ENCODE data around the gene TRPM3. TPM values are rescaled to one million over a fixed set of nuclear protein-coding genes. Genes with fewer than 3 reads are reported as not detected.

Gene TRPM3
- total RNA-seq, 1 experiment from 2014 or later, result not detected

DNA sequence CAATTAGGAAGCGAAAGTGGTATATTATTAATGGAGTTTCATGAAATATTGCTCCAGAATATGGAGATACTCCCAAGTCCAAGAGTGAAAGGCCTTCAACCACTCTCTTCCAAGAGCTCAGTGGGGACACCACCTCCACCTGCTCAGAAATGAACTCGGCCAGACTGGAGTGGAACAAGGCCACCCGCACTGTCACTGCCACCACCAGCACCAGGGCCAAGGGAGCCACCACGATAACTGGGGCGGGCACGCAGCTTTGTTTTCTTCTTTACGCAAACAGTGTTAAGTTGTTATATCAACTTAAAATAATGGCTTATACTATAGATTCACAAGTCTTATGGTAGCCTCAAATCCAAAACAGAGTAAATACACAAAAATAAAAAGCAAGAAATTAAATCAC lies 204.1 kb downstream of the TRPM3 start:
- Histone ChIP-seq H3F3A (ENCODE audit: low read length, unreplicated experiment) (no peaks in the 10 kb centered on the region), H3K9ac (ENCODE audit: low read length) (no peak overlapping the region), H3K4me1 (ENCODE audit: insufficient read depth, low read length) (no peaks in the 10 kb centered on the region), H3K9me3 (ENCODE audit: low read length) (no peaks in the 10 kb centered on the region), H3K4me3 (ENCODE audit: low read length) (no peak overlapping the region), H3K9me2 (replicated peaks; ENCODE audit: low read length) (no peaks in the 10 kb centered on the region), H3K27ac (ENCODE audit: low read length) (no peak overlapping the region), H3K4me2 (ENCODE audit: low read length) (no peak overlapping the region), H3K79me2 (ENCODE audit: low read length) (no peaks in the 10 kb centered on the region), H2AFZ (ENCODE audit: low read length) (no peak overlapping the region), H4K20me1 (ENCODE audit: low read length) (no peaks in the 10 kb centered on the region), H3K27me3 (ENCODE audit: low read length) (no peaks in the 10 kb centered on the region), H3K36me3 (ENCODE audit: low read depth, low read length) (no peaks in the 10 kb centered on the region)
- intact Hi-C loops (cut with micrococcal nuclease), result no loop called here
- POLR2A ChIA-PET (ENCODE audit: unreplicated experiment), result no interaction called here
- DNase-seq, result no peak
- CTCF ChIA-PET, result no interaction called here
- TF ChIP-seq EZH2 (IDR thresholded peaks at IDR 0.05; ENCODE audit: low read length, unreplicated experiment) (no peak), EZH2phosphoT487 (IDR thresholded peaks at IDR 0.05; ENCODE audit: borderline replicate concordance, low read length) (no peak)
- TF ChIP-seq, protein P1, sequence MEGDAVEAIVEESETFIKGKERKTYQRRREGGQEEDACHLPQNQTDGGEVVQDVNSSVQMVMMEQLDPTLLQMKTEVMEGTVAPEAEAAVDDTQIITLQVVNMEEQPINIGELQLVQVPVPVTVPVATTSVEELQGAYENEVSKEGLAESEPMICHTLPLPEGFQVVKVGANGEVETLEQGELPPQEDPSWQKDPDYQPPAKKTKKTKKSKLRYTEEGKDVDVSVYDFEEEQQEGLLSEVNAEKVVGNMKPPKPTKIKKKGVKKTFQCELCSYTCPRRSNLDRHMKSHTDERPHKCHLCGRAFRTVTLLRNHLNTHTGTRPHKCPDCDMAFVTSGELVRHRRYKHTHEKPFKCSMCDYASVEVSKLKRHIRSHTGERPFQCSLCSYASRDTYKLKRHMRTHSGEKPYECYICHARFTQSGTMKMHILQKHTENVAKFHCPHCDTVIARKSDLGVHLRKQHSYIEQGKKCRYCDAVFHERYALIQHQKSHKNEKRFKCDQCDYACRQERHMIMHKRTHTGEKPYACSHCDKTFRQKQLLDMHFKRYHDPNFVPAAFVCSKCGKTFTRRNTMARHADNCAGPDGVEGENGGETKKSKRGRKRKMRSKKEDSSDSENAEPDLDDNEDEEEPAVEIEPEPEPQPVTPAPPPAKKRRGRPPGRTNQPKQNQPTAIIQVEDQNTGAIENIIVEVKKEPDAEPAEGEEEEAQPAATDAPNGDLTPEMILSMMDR (conservative IDR thresholded peaks at IDR 0.05; ENCODE audit: low read depth, low read length), result no peak
- ATAC-seq, result no peak
- BruUV-seq (replicated peaks), result no TSS peak

DNA sequence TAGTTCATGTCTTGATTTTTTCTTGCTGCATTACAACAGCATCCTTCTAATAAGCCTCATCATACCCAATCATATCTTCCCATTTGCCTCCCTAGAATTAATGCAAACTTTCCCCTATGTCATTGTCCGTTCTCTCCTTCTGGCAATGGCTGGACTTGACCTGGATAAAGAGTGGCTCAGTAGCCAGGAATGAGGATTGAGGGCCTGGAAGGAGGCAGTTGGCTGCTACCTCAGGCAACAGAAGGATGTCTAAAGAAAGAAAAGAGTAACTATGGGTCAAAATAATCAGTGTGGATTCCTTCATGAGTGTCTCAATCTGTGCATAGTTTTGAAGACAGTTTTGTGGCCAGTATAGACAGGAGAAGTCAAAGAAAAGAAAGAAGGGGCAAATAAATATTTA lies 209.6 kb downstream of the TRPM3 start:
- ATAC-seq (no peak), DNase-seq (no peak)
- Histone ChIP-seq H3F3A (ENCODE audit: low read length, unreplicated experiment) (no peaks in the 10 kb centered on the region), H3K9ac (ENCODE audit: low read length) (no peak overlapping the region), H3K27me3 (ENCODE audit: low read length) (no peaks in the 10 kb centered on the region), H3K79me2 (ENCODE audit: low read length) (no peaks in the 10 kb centered on the region), H3K4me2 (ENCODE audit: low read length) (no peak overlapping the region), H3K9me2 (replicated peaks; ENCODE audit: low read length) (no peaks in the 10 kb centered on the region), H4K20me1 (ENCODE audit: low read length) (no peaks in the 10 kb centered on the region), H2AFZ (ENCODE audit: low read length) (no peak overlapping the region), H3K4me3 (ENCODE audit: low read length) (no peak overlapping the region), H3K4me1 (ENCODE audit: insufficient read depth, low read length) (no peaks in the 10 kb centered on the region), H3K36me3 (ENCODE audit: low read depth, low read length) (no peaks in the 10 kb centered on the region), H3K9me3 (ENCODE audit: low read length) (no peaks in the 10 kb centered on the region), H3K27ac (ENCODE audit: low read length) (no peak overlapping the region)
- intact Hi-C loops (cut with micrococcal nuclease), result no loop called here
- POLR2A ChIA-PET (ENCODE audit: unreplicated experiment), result no interaction called here
- BruUV-seq (replicated peaks), result no TSS peak
- TF ChIP-seq EZH2 (IDR thresholded peaks at IDR 0.05; ENCODE audit: low read length, unreplicated experiment) (no peak), EZH2phosphoT487 (IDR thresholded peaks at IDR 0.05; ENCODE audit: borderline replicate concordance, low read length) (no peak)
- TF ChIP-seq, protein P1 (conservative IDR thresholded peaks at IDR 0.05; ENCODE audit: low read depth, low read length), result no peak
- CTCF ChIA-PET, result no interaction called here

DNA sequence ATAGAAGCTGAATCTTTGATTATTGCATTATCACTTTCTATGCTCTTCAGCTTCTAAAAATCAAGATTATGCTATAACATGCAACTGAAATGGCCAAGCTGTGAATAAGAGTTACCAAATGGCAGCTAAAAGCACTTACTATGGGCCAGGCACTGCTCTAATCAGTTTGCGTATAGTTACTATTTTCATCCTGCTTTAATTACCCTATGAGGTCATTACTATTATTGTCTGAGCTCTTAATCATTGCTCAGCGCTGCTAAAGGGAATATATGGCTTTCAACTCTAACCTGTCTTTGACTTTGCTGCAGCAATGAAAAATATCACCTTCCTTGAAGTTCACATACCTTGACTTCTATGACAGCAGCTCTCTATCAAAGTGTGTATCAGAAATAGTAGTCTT lies 210.8 kb downstream of the TRPM3 start:
- intact Hi-C loops (cut with micrococcal nuclease), result no loop called here
- Histone ChIP-seq H3F3A (ENCODE audit: low read length, unreplicated experiment) (no peaks in the 10 kb centered on the region), H3K27me3 (ENCODE audit: low read length) (no peaks in the 10 kb centered on the region), H4K20me1 (ENCODE audit: low read length) (no peaks in the 10 kb centered on the region), H3K9me2 (replicated peaks; ENCODE audit: low read length) (no peaks in the 10 kb centered on the region), H3K4me1 (ENCODE audit: insufficient read depth, low read length) (no peaks in the 10 kb centered on the region), H3K36me3 (ENCODE audit: low read depth, low read length) (no peaks in the 10 kb centered on the region), H3K27ac (ENCODE audit: low read length) (no peak overlapping the region), H3K9me3 (ENCODE audit: low read length) (no peaks in the 10 kb centered on the region), H3K9ac (ENCODE audit: low read length) (no peak overlapping the region), H3K4me3 (ENCODE audit: low read length) (no peak overlapping the region), H3K4me2 (ENCODE audit: low read length) (no peak overlapping the region), H3K79me2 (ENCODE audit: low read length) (no peaks in the 10 kb centered on the region), H2AFZ (ENCODE audit: low read length) (no peak overlapping the region)
- ATAC-seq (no peak), DNase-seq (no peak)
- CTCF ChIA-PET, result no interaction called here
- POLR2A ChIA-PET (ENCODE audit: unreplicated experiment), result no interaction called here
- TF ChIP-seq, protein P1 (conservative IDR thresholded peaks at IDR 0.05; ENCODE audit: low read depth, low read length), result no peak
- no peak for TF ChIP-seq EZH2phosphoT487 (IDR thresholded peaks at IDR 0.05; ENCODE audit: borderline replicate concordance, low read length)
- TF ChIP-seq EZH2 (IDR thresholded peaks at IDR 0.05; ENCODE audit: low read length, unreplicated experiment), result no peak
- BruUV-seq (replicated peaks), result no TSS peak

Measured in PC-3 (cell line).